ENCODE results near the gene CNGA3. TPM values are rescaled to one million over a fixed set of nuclear protein-coding genes. Genes with fewer than 3 reads are reported as not detected.
"Not testable (repeated sequence)": the region's sequence is repeated elsewhere in the genome, so short reads cannot be mapped to it uniquely, and the experiment has no call there.

Gene CNGA3
- polyA plus RNA-seq (2013, experiment 1 of 2): not detected
- not detected for polyA plus RNA-seq (2013, experiment 2 of 2)

GRCh38 chr2:98346311-98347236 is at the start of gene CNGA3:
TSS of gene CNGA3 (plus strand) at chr2:98346456. CDS start at chr2:98369976, 23,520 bp downstream.
- Histone ChIP-seq H3K9me3 (ENCODE audit: insufficient read depth, low read depth, low read length) (peaks cover 3% of the 10 kb centered on the region; the same call in 1 of the 2 replicates), H3K27ac (ENCODE audit: low read depth, low read length) (no peak within 1 kb of the TSS), H3K4me1 (ENCODE audit: insufficient read depth, low read length) (peaks cover 6% of the 10 kb centered on the region; the same call in 1 of the 2 replicates), H3K9ac (ENCODE audit: low read depth, low read length) (no peak within 1 kb of the TSS), H3K4me3 (ENCODE audit: low read length) (peak within 1 kb of the TSS; percentile 48), H3K36me3 (ENCODE audit: insufficient read depth, low read length) (no peaks in the 10 kb centered on the region), H3K27me3 (ENCODE audit: insufficient read depth, low read length) (peaks cover 87% of the 10 kb centered on the region)
- WGBS: under 1% methylated on average over 72 of the region's 72 CpGs

- Histone ChIP-seq H3K4me1 (ENCODE audit: insufficient read depth, low read length) (no peaks in the 10 kb centered on the region), H3K27ac (ENCODE audit: low read depth, low read length) (no peak overlapping the region), H3K9me3 (ENCODE audit: insufficient read depth, low read depth, low read length) (no peaks in the 10 kb centered on the region), H3K9ac (ENCODE audit: low read depth, low read length) (no peak overlapping the region), H3K4me3 (ENCODE audit: low read length) (no peak overlapping the region), H3K27me3 (ENCODE audit: insufficient read depth, low read length) (no peaks in the 10 kb centered on the region), H3K36me3 (ENCODE audit: insufficient read depth, low read length) (no peaks in the 10 kb centered on the region)
- WGBS: 82% methylated on average over 12 of the region's 12 CpGs
Measured at GRCh38 chr2:98297817-98298682, 48.2 kb upstream of the CNGA3 start.

- H3K36me3 ChIP-seq (ENCODE audit: insufficient read depth, low read length): no peaks in the 10 kb centered on the region
- no peaks in the 10 kb centered on the region for H3K9me3 ChIP-seq (ENCODE audit: insufficient read depth, low read depth, low read length)
- no peaks in the 10 kb centered on the region for H3K4me1 ChIP-seq (ENCODE audit: insufficient read depth, low read length)
- WGBS: 82% methylated on average over 6 of the region's 6 CpGs
- no peak overlapping the region for H3K4me3 ChIP-seq (ENCODE audit: low read length)
- H3K9ac ChIP-seq (ENCODE audit: low read depth, low read length): no peak overlapping the region
- H3K27me3 ChIP-seq (ENCODE audit: insufficient read depth, low read length): no peaks in the 10 kb centered on the region
- H3K27ac ChIP-seq (ENCODE audit: low read depth, low read length): no peak overlapping the region
Measured at GRCh38 chr2:98298683-98299164, 47.5 kb upstream of the CNGA3 start.

- Histone ChIP-seq H3K27ac (ENCODE audit: low read depth, low read length) (no peak overlapping the region), H3K9ac (ENCODE audit: low read depth, low read length) (no peak overlapping the region), H3K4me3 (ENCODE audit: low read length) (no peak overlapping the region), H3K36me3 (ENCODE audit: insufficient read depth, low read length) (no peaks in the 10 kb centered on the region), H3K9me3 (ENCODE audit: insufficient read depth, low read depth, low read length) (no peaks in the 10 kb centered on the region), H3K4me1 (ENCODE audit: insufficient read depth, low read length) (no peaks in the 10 kb centered on the region), H3K27me3 (ENCODE audit: insufficient read depth, low read length) (no peaks in the 10 kb centered on the region)
- 80% methylated on average over 8 of the region's 8 CpGs for WGBS
Measured at GRCh38 chr2:98299211-98299905, 46.9 kb upstream of the CNGA3 start.

- Histone ChIP-seq H3K36me3 (ENCODE audit: insufficient read depth, low read length) (no peaks in the 10 kb centered on the region), H3K4me1 (ENCODE audit: insufficient read depth, low read length) (no peaks in the 10 kb centered on the region), H3K27ac (ENCODE audit: low read depth, low read length) (no peak overlapping the region), H3K27me3 (ENCODE audit: insufficient read depth, low read length) (no peaks in the 10 kb centered on the region), H3K4me3 (ENCODE audit: low read length) (no peak overlapping the region), H3K9me3 (ENCODE audit: insufficient read depth, low read depth, low read length) (no peaks in the 10 kb centered on the region), H3K9ac (ENCODE audit: low read depth, low read length) (no peak overlapping the region)
- WGBS: 94% methylated on average over 12 of the region's 12 CpGs
Measured at GRCh38 chr2:98300141-98300874, 45.9 kb upstream of the CNGA3 start.

GRCh38 chr2:98301469-98301868 is 44.8 kb upstream of the CNGA3 start:
- Histone ChIP-seq H3K27me3 (ENCODE audit: insufficient read depth, low read length) (no peaks in the 10 kb centered on the region), H3K9ac (ENCODE audit: low read depth, low read length) (no peak overlapping the region), H3K36me3 (ENCODE audit: insufficient read depth, low read length) (no peaks in the 10 kb centered on the region), H3K27ac (ENCODE audit: low read depth, low read length) (no peak overlapping the region), H3K9me3 (ENCODE audit: insufficient read depth, low read depth, low read length) (no peaks in the 10 kb centered on the region), H3K4me3 (ENCODE audit: low read length) (no peak overlapping the region), H3K4me1 (ENCODE audit: insufficient read depth, low read length) (no peaks in the 10 kb centered on the region)
- WGBS: 95% methylated on average over 5 of the region's 5 CpGs

- not testable (repeated sequence) for H3K4me1 ChIP-seq (ENCODE audit: insufficient read depth, low read length); H3K27me3 ChIP-seq (ENCODE audit: insufficient read depth, low read length); H3K9me3 ChIP-seq (ENCODE audit: insufficient read depth, low read depth, low read length); H3K4me3 ChIP-seq (ENCODE audit: low read length); H3K27ac ChIP-seq (ENCODE audit: low read depth, low read length); H3K9ac ChIP-seq (ENCODE audit: low read depth, low read length); H3K36me3 ChIP-seq (ENCODE audit: insufficient read depth, low read length)
- WGBS: 90% methylated on average over 8 of the region's 9 CpGs
Measured at GRCh38 chr2:98307131-98307696, 39.0 kb upstream of the CNGA3 start.

GRCh38 chr2:98308068-98308467 is 38.2 kb upstream of the CNGA3 start:
- H3K9me3 ChIP-seq (ENCODE audit: insufficient read depth, low read depth, low read length): no peaks in the 10 kb centered on the region
- no peaks in the 10 kb centered on the region; the same call in 1 of the 2 replicates for H3K27me3 ChIP-seq (ENCODE audit: insufficient read depth, low read length)
- 94% methylated on average over 8 of the region's 8 CpGs for WGBS
- H3K27ac ChIP-seq (ENCODE audit: low read depth, low read length): no peak overlapping the region
- no peak overlapping the region for H3K4me3 ChIP-seq (ENCODE audit: low read length)
- no peak overlapping the region for H3K9ac ChIP-seq (ENCODE audit: low read depth, low read length)
- H3K36me3 ChIP-seq (ENCODE audit: insufficient read depth, low read length): no peaks in the 10 kb centered on the region
- no peaks in the 10 kb centered on the region for H3K4me1 ChIP-seq (ENCODE audit: insufficient read depth, low read length)

- H3K27me3 ChIP-seq (ENCODE audit: insufficient read depth, low read length): no peaks in the 10 kb centered on the region; the same call in 1 of the 2 replicates
- no peaks in the 10 kb centered on the region for H3K9me3 ChIP-seq (ENCODE audit: insufficient read depth, low read depth, low read length)
- H3K36me3 ChIP-seq (ENCODE audit: insufficient read depth, low read length): no peaks in the 10 kb centered on the region
- no peak overlapping the region for H3K4me3 ChIP-seq (ENCODE audit: low read length)
- H3K4me1 ChIP-seq (ENCODE audit: insufficient read depth, low read length): no peaks in the 10 kb centered on the region
- 95% methylated on average over 4 of the region's 4 CpGs for WGBS
- H3K9ac ChIP-seq (ENCODE audit: low read depth, low read length): no peak overlapping the region
- no peak overlapping the region for H3K27ac ChIP-seq (ENCODE audit: low read depth, low read length)
Measured at GRCh38 chr2:98308532-98308931, 37.7 kb upstream of the CNGA3 start.

GRCh38 chr2:98309580-98309979 is 36.7 kb upstream of the CNGA3 start:
- Histone ChIP-seq H3K27me3 (ENCODE audit: insufficient read depth, low read length) (no peaks in the 10 kb centered on the region; the same call in 1 of the 2 replicates), H3K9me3 (ENCODE audit: insufficient read depth, low read depth, low read length) (no peaks in the 10 kb centered on the region), H3K36me3 (ENCODE audit: insufficient read depth, low read length) (no peaks in the 10 kb centered on the region), H3K9ac (ENCODE audit: low read depth, low read length) (no peak overlapping the region), H3K4me3 (ENCODE audit: low read length) (no peak overlapping the region), H3K27ac (ENCODE audit: low read depth, low read length) (no peak overlapping the region), H3K4me1 (ENCODE audit: insufficient read depth, low read length) (no peaks in the 10 kb centered on the region)
- 88% methylated on average over 11 of the region's 11 CpGs for WGBS
